Measurements from ENCODE around the gene PPIP5K1.
"Not testable (repeated sequence)": the region's sequence is repeated elsewhere in the genome, so short reads cannot be mapped to it uniquely, and the experiment has no call there.

DNA sequence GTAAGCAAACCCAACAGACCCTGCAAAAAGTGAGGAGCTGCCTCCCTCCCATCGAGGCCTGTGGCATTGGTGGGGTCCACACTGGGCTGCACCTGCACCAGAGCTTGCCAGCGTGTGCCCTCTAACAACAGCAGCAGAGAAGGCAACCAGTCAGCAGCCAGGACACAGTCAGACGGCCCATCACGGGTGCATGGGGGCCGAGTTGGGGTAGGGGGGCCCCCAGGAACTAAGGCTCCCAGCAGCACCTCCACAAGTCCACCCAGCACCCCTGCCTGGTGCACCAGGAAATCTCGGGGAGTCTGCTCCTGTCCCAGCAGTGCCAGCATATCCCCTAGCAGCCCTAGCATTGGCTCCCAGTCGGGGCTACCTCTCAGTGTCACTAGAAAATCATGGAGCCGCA lies 27.7 kb upstream of the PPIP5K1 start:
- TF ChIP-seq, protein P1, sequence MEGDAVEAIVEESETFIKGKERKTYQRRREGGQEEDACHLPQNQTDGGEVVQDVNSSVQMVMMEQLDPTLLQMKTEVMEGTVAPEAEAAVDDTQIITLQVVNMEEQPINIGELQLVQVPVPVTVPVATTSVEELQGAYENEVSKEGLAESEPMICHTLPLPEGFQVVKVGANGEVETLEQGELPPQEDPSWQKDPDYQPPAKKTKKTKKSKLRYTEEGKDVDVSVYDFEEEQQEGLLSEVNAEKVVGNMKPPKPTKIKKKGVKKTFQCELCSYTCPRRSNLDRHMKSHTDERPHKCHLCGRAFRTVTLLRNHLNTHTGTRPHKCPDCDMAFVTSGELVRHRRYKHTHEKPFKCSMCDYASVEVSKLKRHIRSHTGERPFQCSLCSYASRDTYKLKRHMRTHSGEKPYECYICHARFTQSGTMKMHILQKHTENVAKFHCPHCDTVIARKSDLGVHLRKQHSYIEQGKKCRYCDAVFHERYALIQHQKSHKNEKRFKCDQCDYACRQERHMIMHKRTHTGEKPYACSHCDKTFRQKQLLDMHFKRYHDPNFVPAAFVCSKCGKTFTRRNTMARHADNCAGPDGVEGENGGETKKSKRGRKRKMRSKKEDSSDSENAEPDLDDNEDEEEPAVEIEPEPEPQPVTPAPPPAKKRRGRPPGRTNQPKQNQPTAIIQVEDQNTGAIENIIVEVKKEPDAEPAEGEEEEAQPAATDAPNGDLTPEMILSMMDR (IDR thresholded peaks at IDR 0.05), result not testable (repeated sequence)
- not testable (repeated sequence) for TF ChIP-seq POLR2A (IDR thresholded peaks at IDR 0.05)

All from uterus (tissue), 2 donors.